ENCODE results near the gene AK5. TPM values are rescaled to one million over a fixed set of nuclear protein-coding genes. Genes with fewer than 3 reads are reported as not detected.

The AK5 gene
- total RNA-seq, 2 donors from 2014 or later, result 3.1 to 20.8 TPM

GRCh38 chr1:77558591-77559164 lies 276.9 kb downstream of the AK5 start:
- TF ChIP-seq CTCF (IDR thresholded peaks at IDR 0.05) (no peak), POLR2A (IDR thresholded peaks at IDR 0.05) (no peak), POLR2AphosphoS5 (IDR thresholded peaks at IDR 0.05) (no peak)
- Histone ChIP-seq H3K36me3 (no peaks in the 10 kb centered on the region), H3K9me3 (no peaks in the 10 kb centered on the region), H3K27ac (no peak overlapping the region), H3K4me3 (no peak overlapping the region), H3K27me3 (replicated peaks; ENCODE audit: insufficient read depth) (no peaks in the 10 kb centered on the region), H3K4me1 (replicated peaks) (no peaks in the 10 kb centered on the region)
- intact Hi-C loops (cut with DNase I), result no loop called here
- DNase-seq (ENCODE audit: low spot score), result no peak
- WGBS, result 94% methylated on average over 5 of the region's 5 CpGs

GRCh38 chr1:77560741-77561140 lies 278.9 kb downstream of the AK5 start:
- Histone ChIP-seq H3K4me1 (replicated peaks) (no peaks in the 10 kb centered on the region), H3K36me3 (peaks cover 0 to 3% of the 10 kb centered on the region in 2 donors), H3K9me3 (no peaks in the 10 kb centered on the region), H3K27me3 (replicated peaks; ENCODE audit: insufficient read depth) (no peaks in the 10 kb centered on the region), H3K27ac (no peak overlapping the region), H3K4me3 (no peak overlapping the region)
- intact Hi-C loops (cut with DNase I), result no loop called here
- DNase-seq (ENCODE audit: low spot score), result no peak
- TF ChIP-seq CTCF (IDR thresholded peaks at IDR 0.05) (no peak), POLR2A (IDR thresholded peaks at IDR 0.05) (no peak), POLR2AphosphoS5 (IDR thresholded peaks at IDR 0.05) (no peak)
- 92% methylated on average over 5 of the region's 5 CpGs for WGBS

DNA sequence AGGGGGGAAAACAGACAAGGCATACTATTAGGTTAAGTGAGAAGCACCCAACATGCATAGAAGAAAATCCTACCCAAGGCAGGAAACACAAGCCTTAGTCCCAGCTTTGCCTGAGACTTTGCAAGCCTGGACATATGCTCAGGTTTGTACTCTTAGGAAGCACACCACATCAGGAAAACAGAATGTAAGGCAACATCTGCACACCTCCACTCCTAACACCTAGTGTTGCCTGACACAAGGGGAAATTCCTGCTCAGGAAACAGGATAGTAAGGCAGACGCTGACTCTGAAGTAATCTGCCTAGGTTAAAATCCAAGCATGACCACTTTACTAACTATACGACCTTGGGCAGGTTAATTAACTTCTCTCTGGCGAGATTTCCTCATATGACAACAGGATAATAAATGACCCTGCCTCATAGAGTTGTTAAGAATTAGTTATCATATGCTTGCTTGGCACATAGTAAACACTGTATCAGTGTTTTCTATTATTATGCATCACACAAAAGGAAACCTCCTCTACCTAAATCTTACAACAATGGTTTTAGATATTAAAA lies 280.9 kb downstream of the AK5 start:
- Histone ChIP-seq H3K27me3 (replicated peaks; ENCODE audit: insufficient read depth) (no peaks in the 10 kb centered on the region), H3K4me1 (replicated peaks) (no peaks in the 10 kb centered on the region), H3K9me3 (no peaks in the 10 kb centered on the region), H3K36me3 (peaks cover 0 to 5% of the 10 kb centered on the region in 2 donors), H3K27ac (no peak overlapping the region), H3K4me3 (no peak overlapping the region)
- intact Hi-C loops (cut with DNase I), result no loop called here
- WGBS, result 49% methylated on average over 3 of the region's 3 CpGs
- no peak for DNase-seq (ENCODE audit: low spot score)
- no peak for TF ChIP-seq POLR2A (IDR thresholded peaks at IDR 0.05)
- no peak for TF ChIP-seq POLR2AphosphoS5 (IDR thresholded peaks at IDR 0.05)
- no peak for TF ChIP-seq CTCF (IDR thresholded peaks at IDR 0.05)

GRCh38 chr1:77565321-77565720 lies 283.5 kb downstream of the AK5 start:
- Histone ChIP-seq H3K9me3 (no peaks in the 10 kb centered on the region), H3K4me1 (replicated peaks) (no peaks in the 10 kb centered on the region), H3K36me3 (peaks cover 0 to 5% of the 10 kb centered on the region in 2 donors), H3K27me3 (replicated peaks; ENCODE audit: insufficient read depth) (no peaks in the 10 kb centered on the region), H3K27ac (no peak overlapping the region), H3K4me3 (no peak overlapping the region)
- DNase-seq (ENCODE audit: low spot score), result no peak
- intact Hi-C loops (cut with DNase I), result no loop called here
- 87% methylated on average over 4 of the region's 4 CpGs for WGBS
- TF ChIP-seq POLR2A (IDR thresholded peaks at IDR 0.05), result no peak
- no peak for TF ChIP-seq CTCF (IDR thresholded peaks at IDR 0.05)
- TF ChIP-seq POLR2AphosphoS5 (IDR thresholded peaks at IDR 0.05), result no peak

DNA sequence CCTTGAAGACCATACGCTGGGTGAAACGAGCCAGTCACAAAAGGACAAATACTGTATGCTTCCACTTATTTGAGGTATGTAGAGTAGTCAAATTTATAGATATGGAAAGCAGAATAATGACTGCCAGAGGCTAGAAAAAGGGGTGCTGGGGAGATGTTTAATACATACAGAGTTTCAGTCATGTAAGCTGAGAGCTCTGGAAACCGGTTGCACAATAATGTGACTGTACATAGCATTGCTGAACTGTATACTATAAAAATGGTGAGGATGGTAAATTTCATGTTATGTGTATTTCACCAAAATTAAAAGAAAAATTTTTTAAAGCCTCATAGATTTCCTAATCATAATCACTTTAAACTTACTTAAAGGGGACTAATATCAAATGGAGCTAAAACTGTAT lies 289.8 kb downstream of the AK5 start:
- intact Hi-C loops (cut with DNase I), result no loop called here
- H3K4me3 ChIP-seq, result no peak overlapping the region
- H3K9me3 ChIP-seq, result no peaks in the 10 kb centered on the region
- WGBS, result 95% methylated on average over 3 of the region's 3 CpGs
- H3K4me1 ChIP-seq (replicated peaks), result no peaks in the 10 kb centered on the region
- no peaks in the 10 kb centered on the region for H3K27me3 ChIP-seq (replicated peaks; ENCODE audit: insufficient read depth)
- DNase-seq (ENCODE audit: low spot score), result no peak
- no peak overlapping the region for H3K27ac ChIP-seq
- H3K36me3 ChIP-seq, result no peaks in the 10 kb centered on the region
- TF ChIP-seq CTCF (IDR thresholded peaks at IDR 0.05), result no peak
- TF ChIP-seq POLR2A (IDR thresholded peaks at IDR 0.05), result no peak
- TF ChIP-seq POLR2AphosphoS5 (IDR thresholded peaks at IDR 0.05), result no peak

Measured in prostate gland (tissue), 2 donors.